NB4 (cell line): ENCODE measurements around the gene ZNF776.

ENCODE experiments used
- DNase-seq: peaks from one replicate; pipeline ENCODE4 v3.0.0; 2010; ENCODE audit warnings: low read depth
- H3K4me3 ChIP-seq: one replicate; pipeline ENCODE4 v1.5.1; 2011; ENCODE audit warnings: mild to moderate bottlenecking, low read depth, low read length, moderate library complexity
- MYC ChIP-seq: IDR thresholded peaks from 2 replicates; pipeline ENCODE4 v1.6.1; 2011; ENCODE audit warnings: low read depth, low read length
- POLR2A ChIP-seq: IDR thresholded peaks from 2 replicates; pipeline ENCODE4 v1.6.1; 2011; ENCODE audit warnings: mild to moderate bottlenecking; ENCODE audit not compliant: insufficient read length; ENCODE audit errors: extremely low read depth
- TF ChIP-seq, protein P1 (sequence below): IDR thresholded peaks from one replicate; pipeline ENCODE4 v1.5.1; 2012; ENCODE audit warnings: low read depth, low read length
- TF ChIP-seq, protein P2 (sequence below): IDR thresholded peaks from 2 replicates; pipeline ENCODE4 v1.6.1; 2011; ENCODE audit warnings: low read depth, low read length

The ZNF776 gene

DNA sequence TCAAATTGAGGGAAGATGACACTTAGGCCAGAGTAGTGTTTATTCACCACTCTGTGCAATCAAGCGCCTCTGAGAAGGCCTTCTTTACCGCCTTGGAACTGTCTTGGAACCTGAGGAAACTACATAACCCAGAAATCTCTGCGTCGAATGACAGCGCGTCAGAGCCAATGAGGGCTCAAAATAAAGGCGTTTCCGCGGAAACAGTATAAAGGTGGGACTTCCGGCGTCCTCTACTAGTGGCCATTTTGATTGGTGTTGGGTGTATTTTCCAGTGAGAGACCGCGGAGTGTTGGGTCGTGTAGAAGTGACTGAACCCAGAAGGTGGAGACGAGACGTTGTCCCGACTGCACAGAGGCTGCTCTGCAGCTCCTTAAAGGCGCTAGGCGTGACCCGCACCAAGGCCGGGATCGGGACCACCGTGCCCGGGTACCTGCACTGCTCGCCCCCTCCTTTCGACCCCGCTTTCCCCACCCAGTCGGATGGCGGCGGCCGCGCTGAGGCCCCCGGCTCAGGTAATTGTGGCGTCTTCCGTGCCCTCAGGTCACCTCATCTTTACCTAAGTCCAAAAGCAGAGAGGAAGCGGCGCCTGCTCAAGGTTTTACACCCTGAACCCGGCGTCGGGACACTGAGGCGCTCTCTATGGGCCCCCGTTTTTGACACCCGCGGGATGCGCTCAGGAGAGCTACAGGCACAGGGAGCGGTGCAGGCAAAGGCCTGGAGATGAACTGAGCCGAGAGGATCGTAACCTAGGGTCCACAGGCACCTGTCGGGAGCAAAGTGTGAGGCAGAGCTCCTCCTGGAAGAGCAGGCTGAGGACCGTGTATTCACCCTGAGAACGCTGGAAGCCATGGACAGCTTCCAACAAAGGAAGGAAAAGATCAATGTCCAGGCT, at the start of gene ZNF776:
Gene ZNF776 (plus strand): TSS at position 236 of the 892 bp plus-strand sequence. CDS start 244 bp downstream, at position 480.
- peak; percentile 61 for TF ChIP-seq POLR2A
- TF ChIP-seq, protein P1, sequence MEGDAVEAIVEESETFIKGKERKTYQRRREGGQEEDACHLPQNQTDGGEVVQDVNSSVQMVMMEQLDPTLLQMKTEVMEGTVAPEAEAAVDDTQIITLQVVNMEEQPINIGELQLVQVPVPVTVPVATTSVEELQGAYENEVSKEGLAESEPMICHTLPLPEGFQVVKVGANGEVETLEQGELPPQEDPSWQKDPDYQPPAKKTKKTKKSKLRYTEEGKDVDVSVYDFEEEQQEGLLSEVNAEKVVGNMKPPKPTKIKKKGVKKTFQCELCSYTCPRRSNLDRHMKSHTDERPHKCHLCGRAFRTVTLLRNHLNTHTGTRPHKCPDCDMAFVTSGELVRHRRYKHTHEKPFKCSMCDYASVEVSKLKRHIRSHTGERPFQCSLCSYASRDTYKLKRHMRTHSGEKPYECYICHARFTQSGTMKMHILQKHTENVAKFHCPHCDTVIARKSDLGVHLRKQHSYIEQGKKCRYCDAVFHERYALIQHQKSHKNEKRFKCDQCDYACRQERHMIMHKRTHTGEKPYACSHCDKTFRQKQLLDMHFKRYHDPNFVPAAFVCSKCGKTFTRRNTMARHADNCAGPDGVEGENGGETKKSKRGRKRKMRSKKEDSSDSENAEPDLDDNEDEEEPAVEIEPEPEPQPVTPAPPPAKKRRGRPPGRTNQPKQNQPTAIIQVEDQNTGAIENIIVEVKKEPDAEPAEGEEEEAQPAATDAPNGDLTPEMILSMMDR: no peak
- TF ChIP-seq MYC: peak; percentile 38; the same call in 1 of the 2 replicates
- TF ChIP-seq, protein P2, sequence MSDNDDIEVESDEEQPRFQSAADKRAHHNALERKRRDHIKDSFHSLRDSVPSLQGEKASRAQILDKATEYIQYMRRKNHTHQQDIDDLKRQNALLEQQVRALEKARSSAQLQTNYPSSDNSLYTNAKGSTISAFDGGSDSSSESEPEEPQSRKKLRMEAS: peak; percentile 33; the same call in 1 of the 2 replicates
- peak within 1 kb of the TSS; percentile 84 for H3K4me3 ChIP-seq
- DNase-seq: peak; percentile 86

DNA sequence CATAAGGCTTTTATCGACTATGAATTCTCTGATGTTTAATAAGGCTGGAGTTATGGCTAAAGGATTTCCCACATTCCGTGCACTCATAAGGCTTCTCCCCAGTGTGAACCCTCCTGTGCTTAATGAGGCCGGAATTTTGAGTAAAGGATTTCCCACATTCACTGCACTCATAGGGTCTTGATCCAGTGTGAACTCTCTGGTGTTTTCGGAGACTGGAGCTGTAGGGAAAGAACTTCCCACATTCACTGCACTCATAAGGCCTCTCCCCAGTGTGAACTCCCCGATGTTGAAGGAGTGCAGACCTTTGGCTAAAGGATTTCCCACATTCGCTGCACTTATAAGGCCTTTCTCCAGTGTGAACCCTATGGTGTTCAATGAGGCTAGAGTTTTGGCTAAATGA, 45.0 kb upstream of the ZNF776 start:
- DNase-seq: no peak
- TF ChIP-seq, protein P2: no peak
- TF ChIP-seq MYC: no peak
- TF ChIP-seq, protein P1: no peak
- no peak for TF ChIP-seq POLR2A
- no peak overlapping the region for H3K4me3 ChIP-seq

DNA sequence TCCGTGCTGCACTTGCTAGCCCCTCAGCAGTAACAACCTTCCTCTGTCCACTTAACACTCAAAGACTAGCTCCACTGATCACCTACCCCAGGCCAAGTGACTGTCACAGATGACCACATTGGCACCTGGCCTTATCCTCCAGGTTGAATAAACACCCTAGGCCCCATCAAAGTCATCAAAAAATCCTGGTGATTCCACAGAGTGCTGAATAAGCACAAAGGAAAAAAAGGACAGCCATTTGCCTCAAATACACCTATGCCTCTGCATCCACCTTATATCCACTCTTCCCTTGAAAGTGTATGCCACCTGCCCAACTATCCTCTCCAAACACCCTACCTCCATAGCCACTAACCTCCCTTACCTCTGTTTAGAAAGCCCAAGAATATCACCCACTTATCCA, 40.3 kb upstream of the ZNF776 start:
- no peak overlapping the region for H3K4me3 ChIP-seq
- TF ChIP-seq, protein P1: no peak
- TF ChIP-seq MYC (no peak), POLR2A (no peak)
- TF ChIP-seq, protein P2: no peak
- no peak for DNase-seq

DNA sequence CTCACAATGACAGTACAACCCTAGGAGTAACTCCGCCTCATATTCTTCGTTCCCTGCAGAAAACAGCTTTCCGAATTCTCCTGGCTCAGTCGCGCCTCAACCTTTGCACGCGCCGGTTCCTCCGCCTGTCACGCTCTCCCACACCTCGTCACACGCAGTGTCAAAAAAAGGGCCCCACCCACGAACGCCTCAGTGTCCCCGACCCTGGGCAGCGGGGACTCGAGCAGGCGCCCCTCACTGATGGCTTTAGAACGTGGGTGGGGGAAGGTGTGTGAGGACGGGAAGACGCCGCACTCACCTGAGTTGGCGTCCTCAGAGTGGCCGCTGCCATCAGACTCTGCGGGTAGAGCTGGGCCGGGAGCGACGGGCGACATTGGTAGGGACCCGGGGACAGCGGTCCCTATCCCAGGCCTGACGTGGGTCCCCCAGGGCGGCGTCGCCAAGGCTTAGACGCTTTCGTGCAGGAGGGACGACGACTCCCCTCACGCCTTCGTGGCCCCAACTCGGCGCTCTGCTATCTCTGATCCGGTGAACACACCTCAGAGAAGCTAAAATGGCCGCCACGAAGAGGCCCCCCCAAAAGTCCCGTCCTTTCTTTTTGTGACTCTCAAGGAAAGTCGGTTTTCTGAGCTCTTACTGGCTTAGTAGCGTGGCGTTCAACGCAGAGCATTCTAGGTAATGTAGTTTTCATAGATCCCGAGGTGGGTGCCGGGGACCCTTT, 37.8 kb upstream of the ZNF776 start, which contains the start of gene ZNF154:
Gene ZNF154 (minus strand): TSS at position 564 of the 721 bp plus-strand sequence. CDS start 233 bp downstream, at position 331.
- H3K4me3 ChIP-seq: no peak within 1 kb of the TSS

DNA sequence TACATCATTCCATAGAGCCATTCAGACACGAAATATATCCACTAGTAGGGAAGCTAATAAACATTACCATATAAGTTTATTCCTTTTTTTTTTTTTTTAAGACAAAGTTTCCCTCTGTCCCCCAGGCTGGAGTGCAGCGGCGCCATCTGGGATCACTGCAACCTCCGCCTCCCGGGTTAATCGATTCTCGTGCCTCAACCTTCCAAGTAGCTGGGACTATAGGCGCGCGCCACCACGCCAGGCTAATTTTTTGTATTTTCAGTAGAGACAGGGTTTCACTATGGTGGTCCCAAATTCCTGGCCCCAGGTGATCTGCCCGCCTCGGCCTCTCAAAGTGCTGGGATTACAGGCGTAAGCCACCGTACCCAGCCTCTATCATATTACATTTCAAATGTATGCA, 37.0 kb upstream of the ZNF776 start:
- H3K4me3 ChIP-seq: no peak overlapping the region
- DNase-seq: no peak
- TF ChIP-seq, protein P1: no peak
- no peak for TF ChIP-seq POLR2A
- TF ChIP-seq, protein P2: no peak
- TF ChIP-seq MYC: no peak

More for the DNA sequence above, 37.8 kb upstream of the ZNF776 start, which contains the start of gene ZNF154:
- DNase-seq: no peak
- TF ChIP-seq, protein P2: no peak
- TF ChIP-seq MYC: no peak

DNA sequence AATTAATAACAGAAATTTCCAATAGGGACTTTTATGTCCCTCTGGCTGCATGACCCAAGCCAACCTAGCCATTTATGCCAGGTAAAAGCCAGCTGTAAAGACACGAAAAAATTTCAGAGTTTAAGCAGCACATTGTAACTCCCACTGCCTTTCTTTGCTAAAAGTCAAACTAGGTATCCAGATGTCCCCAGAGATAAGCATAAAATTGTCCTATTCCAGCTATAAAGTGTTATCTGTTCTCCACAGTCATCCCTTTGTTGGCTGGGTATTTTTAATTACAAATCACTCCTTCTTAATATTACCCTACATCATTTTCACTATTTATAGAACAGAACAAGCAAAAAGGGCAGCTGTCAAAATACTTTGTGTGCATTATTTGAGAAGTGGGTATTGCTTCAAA, 34.4 kb upstream of the ZNF776 start:
- H3K4me3 ChIP-seq: no peak overlapping the region
- TF ChIP-seq MYC: no peak
- TF ChIP-seq POLR2A: no peak
- TF ChIP-seq, protein P2: no peak
- TF ChIP-seq, protein P1: no peak
- no peak for DNase-seq
